ENCODE data around the gene TTLL9.

TTLL9 gene

DNA sequence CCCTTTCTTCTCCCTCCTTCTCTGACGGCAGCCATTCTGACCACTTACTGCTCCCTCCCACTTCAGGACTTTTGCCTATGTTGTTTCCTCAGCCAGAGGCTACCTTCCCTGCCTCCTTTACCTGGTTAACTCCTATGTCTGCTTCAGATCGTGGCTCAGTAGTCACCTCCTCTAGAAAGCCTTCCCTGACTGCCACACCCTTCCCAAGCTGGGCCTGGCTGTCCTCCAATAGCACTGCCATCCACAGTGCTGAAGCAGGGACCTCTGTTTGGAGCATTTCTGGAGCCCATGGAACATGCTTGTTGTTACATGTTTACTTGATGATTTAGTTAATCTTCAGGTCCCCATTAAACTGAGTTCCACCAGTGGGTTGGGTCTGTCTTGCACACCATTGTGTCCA lies 111.3 kb downstream of the TTLL9 start:
- TF ChIP-seq ZBTB7A (IDR thresholded peaks at IDR 0.05; ENCODE audit: low read depth) (no peak), REST (IDR thresholded peaks at IDR 0.05; ENCODE audit: low read depth) (peak; percentile 53; the same call in 1 of the 2 replicates)

DNA sequence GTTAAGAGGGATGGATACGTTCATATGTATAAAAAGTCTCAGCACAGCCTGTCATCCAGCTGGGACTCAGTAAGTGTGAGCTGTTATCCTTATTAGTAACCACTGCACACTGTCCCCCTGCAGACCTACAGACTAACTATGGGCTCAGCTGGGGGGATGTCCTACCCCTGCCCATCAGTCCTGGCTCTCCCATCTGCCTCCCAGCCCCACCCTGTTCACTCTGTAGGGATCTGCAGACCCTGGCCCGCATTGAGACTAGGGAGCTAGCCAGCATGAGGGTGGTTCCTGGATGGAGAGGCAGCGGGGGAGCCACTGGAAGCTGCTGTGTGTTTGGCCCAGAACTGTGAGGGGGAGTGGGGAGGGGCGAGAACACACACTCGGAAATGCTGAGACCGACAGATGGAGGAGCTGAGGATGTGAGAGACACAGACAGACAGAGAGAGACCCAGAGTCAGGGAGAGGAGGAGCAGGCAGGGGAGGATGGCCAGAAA lies 114.6 kb downstream of the TTLL9 start:
- no peak for TF ChIP-seq CREB1 (IDR thresholded peaks at IDR 0.05; ENCODE audit: low read depth)
- no peak for TF ChIP-seq TCF12 (IDR thresholded peaks at IDR 0.05; ENCODE audit: low read depth)
- TF ChIP-seq, protein P1, sequence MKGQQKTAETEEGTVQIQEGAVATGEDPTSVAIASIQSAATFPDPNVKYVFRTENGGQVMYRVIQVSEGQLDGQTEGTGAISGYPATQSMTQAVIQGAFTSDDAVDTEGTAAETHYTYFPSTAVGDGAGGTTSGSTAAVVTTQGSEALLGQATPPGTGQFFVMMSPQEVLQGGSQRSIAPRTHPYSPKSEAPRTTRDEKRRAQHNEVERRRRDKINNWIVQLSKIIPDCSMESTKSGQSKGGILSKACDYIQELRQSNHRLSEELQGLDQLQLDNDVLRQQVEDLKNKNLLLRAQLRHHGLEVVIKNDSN (IDR thresholded peaks at IDR 0.05), result no peak
- no peak for TF ChIP-seq TAF1 (IDR thresholded peaks at IDR 0.05; ENCODE audit: low read depth)
- TF ChIP-seq ZBTB7A (IDR thresholded peaks at IDR 0.05; ENCODE audit: low read depth), result no peak

DNA sequence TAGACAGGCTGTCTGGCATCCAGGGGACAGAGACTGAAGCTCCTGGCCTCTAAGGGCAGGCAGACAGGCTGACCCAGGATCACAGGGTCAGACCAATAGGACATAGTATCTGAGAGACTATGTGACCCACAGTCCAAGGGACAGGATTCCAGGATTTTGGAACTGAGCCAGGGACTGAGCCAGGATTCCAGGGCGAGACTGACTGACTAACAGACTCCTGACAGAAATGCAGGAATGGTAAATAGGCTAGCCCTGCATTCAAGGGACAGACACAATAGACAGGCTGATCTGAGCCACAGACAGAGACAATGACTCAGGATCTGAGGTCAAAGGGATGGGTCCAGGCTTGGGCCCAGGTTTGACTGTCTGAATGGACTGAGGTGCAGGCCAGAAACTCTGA lies 117.3 kb downstream of the TTLL9 start:
- TF ChIP-seq EGR1 (IDR thresholded peaks at IDR 0.05) (no peak), NFIC (IDR thresholded peaks at IDR 0.05) (peak; percentile 52), MAX (IDR thresholded peaks at IDR 0.05) (no peak)

DNA sequence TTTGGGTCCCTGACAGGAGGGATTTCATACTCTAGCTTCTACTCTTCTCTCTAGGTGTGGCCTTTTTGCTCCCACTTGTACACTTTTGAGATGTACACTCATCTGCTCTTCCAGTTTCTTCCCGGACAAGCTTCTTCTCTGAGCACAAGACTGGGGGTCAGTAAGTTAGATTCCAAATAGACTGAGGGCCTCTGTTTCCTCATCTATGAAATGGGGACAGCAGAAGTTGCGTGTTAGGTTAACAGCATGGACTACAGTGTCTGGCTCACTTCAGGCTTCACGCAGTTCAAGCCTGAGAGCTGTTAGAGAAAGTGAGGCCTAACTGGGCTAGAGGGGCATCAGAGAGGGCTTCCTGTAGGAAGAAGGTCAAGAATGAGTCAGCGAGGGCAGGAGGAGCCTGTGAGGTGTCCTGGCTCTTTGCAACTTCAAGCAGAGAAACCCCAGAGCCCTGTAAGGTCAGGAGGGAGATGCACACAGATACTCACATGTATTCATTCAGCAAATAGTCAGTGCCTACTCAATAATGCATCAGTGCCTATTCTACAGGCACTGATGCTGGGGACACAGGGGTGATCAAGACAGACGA lies 118.1 kb downstream of the TTLL9 start:
- no peak for TF ChIP-seq NFIC (IDR thresholded peaks at IDR 0.05)
- no peak for TF ChIP-seq YY1 (IDR thresholded peaks at IDR 0.05; ENCODE audit: low read depth)
- no peak for TF ChIP-seq TCF12 (IDR thresholded peaks at IDR 0.05; ENCODE audit: low read depth)
- TF ChIP-seq ZBTB7A (IDR thresholded peaks at IDR 0.05; ENCODE audit: low read depth), result no peak

- TF ChIP-seq TAF1 (IDR thresholded peaks at IDR 0.05; ENCODE audit: low read depth), result no peak
- TF ChIP-seq TCF12 (IDR thresholded peaks at IDR 0.05; ENCODE audit: low read depth), result no peak
- TF ChIP-seq TEAD4 (IDR thresholded peaks at IDR 0.05), result no peak
- no peak for TF ChIP-seq RAD21 (IDR thresholded peaks at IDR 0.05; ENCODE audit: low read depth)
- TF ChIP-seq EGR1 (IDR thresholded peaks at IDR 0.05), result no peak
- TF ChIP-seq CEBPB (IDR thresholded peaks at IDR 0.05), result no peak
- TF ChIP-seq MAX (IDR thresholded peaks at IDR 0.05), result no peak
- no peak for TF ChIP-seq EP300 (IDR thresholded peaks at IDR 0.05; ENCODE audit: borderline replicate concordance)
- no peak for TF ChIP-seq FOXM1 (IDR thresholded peaks at IDR 0.05; ENCODE audit: borderline replicate concordance, low read depth)
- TF ChIP-seq YY1 (IDR thresholded peaks at IDR 0.05; ENCODE audit: low read depth), result no peak
- TF ChIP-seq ZBTB7A (IDR thresholded peaks at IDR 0.05; ENCODE audit: low read depth), result no peak
- no peak for TF ChIP-seq REST (IDR thresholded peaks at IDR 0.05; ENCODE audit: low read depth)
Measured at GRCh38 chr20:31989030-31989645, 118.7 kb downstream of the TTLL9 start.

- TF ChIP-seq YY1 (IDR thresholded peaks at IDR 0.05; ENCODE audit: low read depth), result no peak
- TF ChIP-seq TAF1 (IDR thresholded peaks at IDR 0.05; ENCODE audit: low read depth), result no peak
- no peak for TF ChIP-seq REST (IDR thresholded peaks at IDR 0.05; ENCODE audit: low read depth)
- no peak for TF ChIP-seq RAD21 (IDR thresholded peaks at IDR 0.05; ENCODE audit: low read depth)
- TF ChIP-seq EP300 (IDR thresholded peaks at IDR 0.05; ENCODE audit: borderline replicate concordance), result no peak
- no peak for TF ChIP-seq CREB1 (IDR thresholded peaks at IDR 0.05; ENCODE audit: low read depth)
- no peak for TF ChIP-seq CEBPB (IDR thresholded peaks at IDR 0.05)
Measured at GRCh38 chr20:31990641-31991338, 120.4 kb downstream of the TTLL9 start.
